NCI-H446 (cell line): Measurements from ENCODE around the gene HIRIP3.
"Not testable (repeated sequence)": the region's sequence is repeated elsewhere in the genome, so short reads cannot be mapped to it uniquely, and the experiment has no call there.

ENCODE experiments used
- DNase-seq, 2 experiments: peaks; one replicate each; lab custom pipeline; 2025; lab: John Stamatoyannopoulos, UW

Gene HIRIP3, protein sequence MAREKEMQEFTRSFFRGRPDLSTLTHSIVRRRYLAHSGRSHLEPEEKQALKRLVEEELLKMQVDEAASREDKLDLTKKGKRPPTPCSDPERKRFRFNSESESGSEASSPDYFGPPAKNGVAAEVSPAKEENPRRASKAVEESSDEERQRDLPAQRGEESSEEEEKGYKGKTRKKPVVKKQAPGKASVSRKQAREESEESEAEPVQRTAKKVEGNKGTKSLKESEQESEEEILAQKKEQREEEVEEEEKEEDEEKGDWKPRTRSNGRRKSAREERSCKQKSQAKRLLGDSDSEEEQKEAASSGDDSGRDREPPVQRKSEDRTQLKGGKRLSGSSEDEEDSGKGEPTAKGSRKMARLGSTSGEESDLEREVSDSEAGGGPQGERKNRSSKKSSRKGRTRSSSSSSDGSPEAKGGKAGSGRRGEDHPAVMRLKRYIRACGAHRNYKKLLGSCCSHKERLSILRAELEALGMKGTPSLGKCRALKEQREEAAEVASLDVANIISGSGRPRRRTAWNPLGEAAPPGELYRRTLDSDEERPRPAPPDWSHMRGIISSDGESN

DNA sequence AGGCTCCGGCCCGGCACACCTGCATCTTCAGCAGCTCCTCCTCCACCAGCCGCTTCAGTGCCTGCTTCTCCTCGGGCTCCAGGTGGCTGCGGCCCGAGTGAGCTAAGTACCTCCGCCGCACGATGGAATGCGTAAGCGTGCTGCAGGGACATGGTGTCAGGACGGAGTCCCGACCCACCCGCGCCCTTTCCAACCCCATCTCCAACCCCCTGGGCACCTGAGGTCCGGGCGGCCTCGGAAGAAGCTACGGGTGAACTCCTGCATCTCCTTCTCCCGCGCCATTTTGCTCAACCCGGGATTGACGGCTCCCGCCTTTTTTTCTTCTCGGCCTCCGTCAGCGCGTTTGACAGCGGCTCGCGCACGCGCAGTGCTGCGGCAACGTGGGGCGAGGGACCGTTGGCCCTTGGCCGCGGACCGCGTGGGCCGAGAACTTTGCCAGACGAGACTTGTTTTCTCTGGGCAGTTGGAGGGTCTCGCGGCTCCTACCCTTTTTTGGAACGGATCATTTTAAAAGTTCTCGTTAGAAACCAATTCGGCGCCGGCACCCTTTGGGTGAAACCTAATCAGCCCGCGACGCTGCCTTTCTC is at the start of gene HIRIP3:
Gene HIRIP3, minus strand, starts transcription at position 294 of the 587 bp plus-strand sequence. Its CDS starts 12 bp downstream, at position 282.
- DNase-seq: peak; percentile 67 to 95

DNA sequence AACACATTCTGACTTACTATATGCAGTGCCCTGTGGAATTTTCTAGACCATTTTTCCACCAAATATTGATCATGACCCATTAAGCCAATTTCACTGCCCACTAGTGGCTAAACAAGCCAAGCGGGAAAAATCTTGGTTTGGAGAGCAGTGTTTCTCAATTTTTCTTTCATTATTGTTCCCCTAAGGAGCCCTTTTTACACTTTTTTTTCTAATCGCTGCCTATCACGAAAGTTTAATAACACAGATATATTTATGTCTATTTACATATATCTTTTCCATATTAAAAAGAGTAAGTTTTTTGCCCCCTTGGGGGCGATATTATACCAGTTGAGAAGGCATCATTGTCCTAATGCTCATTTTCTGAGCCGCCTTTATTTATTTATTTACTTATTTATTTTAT is 46.4 kb upstream of the HIRIP3 start:
- DNase-seq: peak in 1 of 2 experiments; percentile 44

DNA sequence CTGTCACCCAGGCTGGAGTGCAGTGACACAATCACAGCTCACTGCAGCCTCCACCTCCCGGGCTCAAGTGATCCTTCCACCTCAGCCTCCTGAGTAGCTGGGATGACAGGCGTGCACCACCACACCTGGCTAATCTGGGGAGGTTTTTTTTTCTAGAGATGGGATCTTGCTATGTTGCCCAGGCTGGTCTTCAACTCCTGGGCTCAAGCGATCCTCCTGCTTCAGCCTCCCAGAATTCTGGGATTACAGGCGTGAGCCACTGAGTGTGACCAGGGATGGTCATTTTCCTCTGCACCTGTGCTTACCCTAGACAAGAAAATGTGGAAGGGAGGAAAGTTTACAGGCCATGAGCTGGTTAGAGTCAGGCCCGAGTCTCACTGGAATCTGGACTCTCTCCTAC is 45.3 kb upstream of the HIRIP3 start:
- DNase-seq: not testable (repeated sequence)

DNA sequence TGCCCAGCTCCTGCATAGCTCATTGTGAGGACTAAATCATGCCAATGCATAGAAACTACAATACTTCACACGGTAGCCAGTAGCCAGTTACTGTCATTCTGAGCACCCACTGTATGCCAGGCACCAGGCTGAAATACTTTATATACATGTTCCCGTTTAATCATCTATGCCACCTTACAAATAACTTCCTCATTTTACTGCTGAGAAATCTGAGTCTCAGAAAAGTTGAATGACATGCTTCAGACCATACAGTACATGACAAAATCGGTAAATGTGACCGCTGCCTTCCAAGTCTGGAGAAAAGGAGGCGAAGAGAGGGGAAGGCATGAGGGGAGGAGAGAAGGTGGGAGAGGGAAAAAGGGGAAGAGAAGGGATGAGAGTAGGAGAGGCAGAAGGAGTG is 44.8 kb upstream of the HIRIP3 start:
- DNase-seq: no peak

DNA sequence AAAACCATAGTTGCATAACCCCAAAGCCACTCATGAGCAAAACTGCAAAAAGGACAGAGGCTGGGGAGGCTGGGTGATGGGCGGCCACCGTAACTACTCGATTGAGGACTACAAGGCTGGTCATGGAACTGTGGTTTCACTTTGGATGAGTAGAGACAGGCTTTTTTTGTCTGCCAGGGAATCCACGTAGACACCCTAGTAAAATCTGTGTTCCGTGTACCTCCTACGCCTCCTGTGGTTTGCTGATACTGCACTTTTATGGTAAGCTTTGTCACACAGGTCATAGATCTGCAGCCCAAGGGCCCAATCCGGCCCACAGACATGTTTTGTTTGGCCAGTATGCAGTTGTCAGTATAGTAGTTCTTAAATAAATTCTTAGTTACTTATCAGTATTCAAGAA is 37.9 kb upstream of the HIRIP3 start:
- DNase-seq: no peak

DNA sequence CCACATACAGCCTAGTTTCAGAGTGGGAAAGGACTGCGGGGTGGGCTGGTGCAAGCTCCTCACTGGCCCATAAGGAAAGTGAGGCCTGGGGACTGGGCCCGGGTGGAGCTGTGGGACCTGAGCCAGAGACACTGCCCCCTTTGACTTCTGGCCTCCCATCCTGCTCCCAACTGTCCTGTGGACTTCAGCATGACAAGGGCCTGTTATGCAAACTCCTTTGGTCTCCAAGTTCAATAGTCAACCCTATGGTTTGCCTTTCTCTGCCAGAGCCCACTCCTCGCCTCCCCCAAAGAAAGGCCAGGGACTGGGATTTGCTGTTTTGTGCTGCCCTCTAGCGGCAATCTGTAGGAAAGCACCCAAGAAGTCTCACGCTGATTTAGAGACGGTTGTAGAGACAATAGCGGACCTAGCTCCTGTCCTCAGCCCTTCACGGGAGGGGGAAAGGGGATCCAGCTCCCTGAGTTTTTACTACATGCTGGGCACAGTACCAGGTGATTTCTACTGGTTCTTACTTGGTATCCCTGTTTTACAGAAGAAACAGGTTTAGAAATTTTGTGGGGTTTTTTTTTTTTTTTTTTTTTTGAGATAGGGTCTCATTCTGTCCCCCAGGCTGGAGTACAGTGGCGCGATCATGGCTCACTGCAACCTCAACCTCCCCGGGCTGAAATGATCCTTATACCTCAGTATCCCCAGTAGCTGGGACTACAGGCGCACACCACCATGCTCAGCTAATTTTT is 36.8 kb upstream of the HIRIP3 start:
- DNase-seq: peak; percentile 74 to 87

DNA sequence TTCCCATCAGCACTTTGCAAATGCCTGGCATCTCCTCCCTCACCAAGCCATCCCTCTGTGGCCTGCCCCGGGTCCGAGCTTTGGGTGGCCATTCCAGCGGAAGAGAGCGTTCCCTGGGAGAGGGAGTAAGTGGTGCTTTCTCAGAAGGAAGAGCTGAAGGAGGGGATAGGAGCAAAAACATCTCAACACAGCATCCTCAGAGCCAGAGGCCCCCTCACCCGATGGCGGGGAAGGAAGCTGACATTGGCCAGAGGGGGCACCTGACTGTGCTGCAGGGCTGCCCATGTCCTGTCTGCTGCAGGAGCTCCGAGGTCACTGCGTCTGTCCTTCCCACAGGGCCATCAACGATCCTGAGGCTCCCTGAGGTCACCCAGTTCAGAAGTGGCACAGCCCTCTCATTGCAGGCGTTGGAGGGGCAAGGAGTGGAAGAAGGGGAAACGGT is 36.1 kb upstream of the HIRIP3 start:
- no peak for DNase-seq

DNA sequence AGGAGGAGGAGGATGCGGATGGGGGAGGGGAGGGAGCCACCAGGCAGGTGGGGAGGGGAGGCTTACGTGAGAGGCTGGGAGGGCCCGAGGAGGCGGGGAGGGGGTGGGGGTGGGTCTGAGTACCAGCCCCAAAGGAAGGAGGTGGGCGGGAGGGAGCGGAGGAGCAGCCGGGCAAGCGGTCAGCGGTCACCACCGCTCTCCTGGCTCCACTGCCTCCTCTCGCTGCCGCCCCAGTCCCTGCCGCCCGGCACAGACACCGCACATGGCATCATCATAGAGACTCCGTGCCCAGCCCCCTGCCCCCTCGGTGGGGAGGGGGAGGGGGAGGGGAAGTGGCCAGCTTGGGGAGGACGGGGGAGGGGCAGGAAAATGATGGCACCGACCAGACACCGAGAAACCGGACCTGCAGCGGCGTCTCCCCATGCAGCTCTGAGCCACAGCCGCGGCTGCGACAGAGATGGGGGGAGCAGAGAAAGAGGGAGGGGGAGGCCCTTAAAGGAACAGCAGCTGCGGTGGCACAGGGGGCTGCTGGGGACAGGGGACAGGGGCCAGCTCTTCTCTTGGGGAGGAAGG is 35.5 kb upstream of the HIRIP3 start, which contains the start of gene TLCD3B:
Gene TLCD3B, minus strand, starts transcription at position 431 of the 573 bp plus-strand sequence. CDS start 744 bp downstream, outside the sequence.
- no peak for DNase-seq

DNA sequence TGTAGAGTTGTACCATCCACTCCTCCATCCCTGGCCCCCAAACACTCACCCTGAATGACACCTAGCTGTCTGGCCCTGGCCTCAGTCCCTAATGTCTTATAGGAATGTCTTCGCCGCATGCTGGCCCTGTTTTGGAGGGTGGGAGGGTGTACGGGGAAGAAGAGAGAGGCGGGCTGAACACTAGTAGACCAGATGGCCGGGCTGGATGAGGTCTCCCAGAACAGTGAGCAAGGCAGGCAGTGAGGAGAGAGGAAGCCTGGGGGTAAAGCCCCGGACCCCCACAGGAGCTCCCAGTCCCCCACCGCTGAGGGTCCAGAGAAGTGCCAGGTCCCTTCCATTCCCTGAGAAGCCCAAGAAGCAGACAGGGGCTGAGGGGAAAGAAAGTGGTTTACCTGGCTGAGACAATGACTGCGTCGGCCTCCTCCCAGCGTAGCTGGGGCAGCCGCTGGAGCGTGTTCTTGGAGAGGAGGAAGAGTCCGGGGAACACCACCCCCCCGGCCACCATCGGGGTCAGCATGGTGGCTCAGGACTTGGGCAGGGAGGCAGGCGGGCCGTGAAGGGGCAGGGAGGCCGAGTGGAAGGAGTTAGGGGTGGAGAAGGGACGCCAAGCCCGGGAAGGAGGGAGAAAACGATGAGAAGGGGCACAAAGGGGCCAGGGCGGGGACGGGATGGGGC is 34.7 kb upstream of the HIRIP3 start:
- peak in 1 of 2 experiments; percentile 25 for DNase-seq

DNA sequence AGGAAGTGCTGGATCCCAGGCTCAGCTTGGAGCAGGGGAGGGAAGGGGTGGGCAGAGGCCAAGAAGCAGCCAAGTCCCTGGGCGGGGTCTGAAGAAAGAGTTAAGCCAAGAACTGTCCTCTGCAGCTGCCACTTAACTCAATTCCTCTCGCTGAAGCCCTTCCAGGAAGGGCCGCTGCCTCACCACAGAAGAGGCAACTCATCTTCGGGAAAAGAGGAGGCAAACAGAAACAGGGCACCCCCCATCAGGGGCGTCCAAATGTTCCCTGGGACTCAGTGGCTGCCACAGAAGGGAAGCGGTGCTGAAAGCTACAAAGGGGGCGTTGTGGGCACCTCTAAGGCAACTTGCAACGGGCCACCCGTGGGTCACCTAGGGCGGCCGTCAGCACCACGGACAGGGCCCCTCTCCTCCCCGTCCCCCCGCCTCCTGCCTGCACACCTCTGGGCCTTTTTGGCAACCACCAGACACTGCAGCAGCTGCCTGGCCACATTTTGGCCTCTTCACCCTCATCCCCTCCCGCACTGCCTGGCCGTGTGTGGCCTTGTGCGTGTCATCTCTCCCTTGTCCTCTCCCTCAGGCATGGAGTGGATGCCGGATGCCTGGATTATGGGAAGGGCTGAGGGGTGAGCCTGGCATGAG is 33.1 kb upstream of the HIRIP3 start:
- peak in 1 of 2 experiments; percentile 39 for DNase-seq

DNA sequence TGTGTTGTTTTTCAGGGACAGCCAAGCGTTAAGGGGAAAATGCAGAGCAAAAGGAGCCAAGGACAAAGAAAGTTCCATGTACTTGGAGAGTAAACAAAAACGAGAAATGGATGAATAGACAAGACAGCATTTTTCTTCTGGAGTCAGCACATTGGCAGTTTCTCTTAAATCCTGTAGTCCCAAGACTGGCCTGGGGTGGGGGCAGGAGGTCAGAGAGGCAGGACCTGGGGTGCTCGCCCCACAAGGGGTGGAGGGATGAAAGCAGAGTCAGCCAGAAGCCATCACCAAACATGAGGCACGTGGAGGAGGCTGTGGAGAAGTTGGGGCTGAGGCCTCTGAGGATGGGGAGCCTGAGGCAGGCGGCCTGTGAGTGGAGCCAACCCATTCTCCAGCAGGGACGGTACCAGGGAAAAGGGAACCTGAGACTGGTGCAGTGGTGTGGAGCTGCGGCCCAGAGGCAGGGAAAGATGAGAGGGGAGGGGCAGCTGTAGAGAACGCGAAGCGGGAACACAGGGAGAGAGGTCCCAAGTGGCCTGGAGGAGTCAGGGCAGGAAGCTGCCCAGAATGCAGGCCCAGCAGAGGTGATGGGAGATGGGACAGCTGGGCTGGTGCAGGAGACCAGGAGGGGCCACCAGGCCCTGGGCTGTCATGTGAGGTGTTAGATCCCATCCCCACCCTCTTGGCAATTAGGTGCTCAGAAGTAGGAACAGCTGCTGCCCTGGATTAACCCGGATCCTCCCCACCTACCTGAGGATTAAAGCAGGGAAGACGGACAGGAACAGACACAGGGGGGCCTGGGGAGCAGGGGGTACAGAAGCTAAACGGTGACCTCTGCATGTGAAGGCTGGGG is 32.4 kb upstream of the HIRIP3 start:
- DNase-seq: no peak

DNA sequence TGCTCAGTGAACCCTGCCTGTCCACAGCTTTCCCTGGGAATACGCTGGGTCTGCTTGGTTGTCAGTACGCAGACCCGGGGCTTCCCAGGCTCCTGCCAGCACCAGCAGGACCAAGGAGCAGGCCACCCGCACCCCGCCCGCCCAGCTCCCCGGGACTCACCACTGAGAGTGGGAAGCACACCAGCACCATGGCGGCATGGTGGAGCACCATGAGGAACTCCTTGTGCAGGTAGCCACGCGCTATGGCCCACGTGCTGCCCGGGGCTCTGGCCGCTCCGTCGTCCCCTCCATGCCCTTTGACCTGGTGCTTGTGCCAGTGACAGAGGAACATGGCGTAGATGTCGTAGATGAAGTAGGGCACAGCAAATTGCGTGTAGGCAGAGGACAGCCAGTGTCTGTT is 31.0 kb upstream of the HIRIP3 start:
- no peak for DNase-seq

DNA sequence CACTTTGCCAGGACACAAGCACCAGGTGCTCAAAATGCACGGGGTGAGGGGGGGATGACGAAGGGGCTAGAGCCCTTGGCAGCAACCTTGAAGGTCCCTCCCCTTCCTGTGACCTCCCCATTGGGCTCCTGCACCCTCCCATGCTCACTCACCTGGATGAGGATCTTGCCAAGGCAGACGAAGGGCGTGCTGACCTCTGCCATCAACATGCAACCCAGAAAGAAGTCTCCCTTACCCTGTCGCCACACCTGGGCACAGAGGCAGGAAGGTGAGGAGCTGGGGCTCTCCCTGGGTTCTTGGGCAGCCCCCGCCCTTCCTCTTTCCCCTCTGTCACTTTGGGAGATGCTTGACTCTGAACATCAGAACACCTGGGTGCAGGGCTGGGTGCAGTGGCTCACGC is 30.2 kb upstream of the HIRIP3 start:
- no peak for DNase-seq

DNA sequence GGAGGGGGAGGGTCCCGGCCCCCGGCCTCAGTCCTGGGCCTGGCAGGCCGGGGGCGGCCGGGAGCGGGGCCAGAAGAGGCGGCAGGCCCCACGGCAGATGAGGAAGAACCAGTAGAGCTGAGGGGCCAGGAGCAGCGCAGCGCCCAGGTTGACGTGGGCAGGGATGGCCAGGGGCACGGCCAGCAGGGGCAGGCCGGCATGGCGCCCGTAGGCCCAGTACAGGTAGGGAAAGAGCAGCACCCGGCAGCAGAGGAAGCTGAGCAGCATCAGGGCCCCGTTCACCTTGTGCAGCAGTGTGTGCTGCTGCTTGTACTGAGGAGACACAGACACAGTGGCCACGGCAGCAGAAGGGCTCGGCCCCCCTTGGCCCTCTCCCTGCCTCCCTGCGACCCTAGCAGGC is 29.7 kb upstream of the HIRIP3 start:
- DNase-seq: no peak

DNA sequence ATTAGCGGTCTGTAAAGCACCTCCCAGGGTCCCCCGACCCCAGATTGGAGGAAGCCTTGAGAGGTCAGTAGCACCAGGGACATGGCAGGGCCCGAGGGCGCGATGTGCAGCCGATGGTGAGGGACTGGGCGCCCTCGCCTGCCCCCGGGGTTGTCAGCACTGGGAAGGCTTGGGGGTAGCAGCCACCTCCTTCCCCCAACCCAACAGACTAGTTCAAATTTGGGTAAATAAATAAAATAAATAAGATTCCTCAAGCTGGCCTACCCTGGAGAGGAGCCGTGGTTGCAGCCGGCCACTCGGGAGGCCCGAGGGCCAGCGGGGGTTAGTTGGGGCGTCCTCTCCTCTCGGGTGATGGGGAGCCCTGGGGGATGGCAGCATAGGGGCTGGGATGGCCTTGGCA is 29.0 kb upstream of the HIRIP3 start:
- DNase-seq: no peak

DNA sequence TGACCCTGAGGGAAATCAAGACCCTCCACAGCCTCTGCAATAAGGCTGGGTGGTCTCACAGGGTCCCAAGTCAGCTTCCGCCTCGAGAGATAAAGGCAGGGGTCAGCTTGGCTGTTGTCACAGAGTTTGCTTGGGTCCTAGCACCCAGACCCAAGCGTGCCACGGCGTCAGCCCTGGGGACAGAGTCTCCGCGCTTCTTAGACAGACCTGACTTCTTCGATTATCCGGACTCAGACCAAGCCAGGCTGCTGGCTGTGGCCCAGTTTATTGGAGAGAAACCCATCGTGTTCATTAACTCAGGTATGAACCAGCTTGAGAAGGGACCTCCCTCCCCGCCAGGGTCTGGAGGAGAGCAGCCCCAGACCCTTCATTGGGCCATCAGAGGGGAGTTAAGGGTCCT is 28.2 kb upstream of the HIRIP3 start:
- DNase-seq: no peak

DNA sequence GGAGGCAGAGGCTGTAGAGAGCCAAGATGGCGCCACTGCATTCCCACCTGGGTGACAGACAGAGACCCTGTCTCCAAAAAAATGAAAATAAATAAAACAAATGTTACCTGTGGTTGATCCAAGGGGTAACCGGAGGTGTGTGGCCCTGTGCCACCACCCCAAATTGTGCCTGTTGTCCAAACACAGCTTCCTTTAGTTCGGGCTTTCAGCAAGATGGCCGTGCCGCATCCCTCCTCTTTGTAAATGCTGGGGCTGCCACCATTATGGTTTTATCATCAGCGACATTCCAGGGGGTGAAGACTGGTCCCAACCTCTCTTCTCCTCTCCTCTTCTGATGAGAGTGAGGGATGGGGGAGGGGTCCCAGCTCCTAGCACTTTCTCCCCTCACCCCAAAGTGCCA is 27.5 kb upstream of the HIRIP3 start, which contains the start of gene C16orf92:
Gene C16orf92, plus strand, starts transcription at position 312 of the 400 bp plus-strand sequence. CDS start 143 bp downstream, outside the sequence.
- DNase-seq: no peak

DNA sequence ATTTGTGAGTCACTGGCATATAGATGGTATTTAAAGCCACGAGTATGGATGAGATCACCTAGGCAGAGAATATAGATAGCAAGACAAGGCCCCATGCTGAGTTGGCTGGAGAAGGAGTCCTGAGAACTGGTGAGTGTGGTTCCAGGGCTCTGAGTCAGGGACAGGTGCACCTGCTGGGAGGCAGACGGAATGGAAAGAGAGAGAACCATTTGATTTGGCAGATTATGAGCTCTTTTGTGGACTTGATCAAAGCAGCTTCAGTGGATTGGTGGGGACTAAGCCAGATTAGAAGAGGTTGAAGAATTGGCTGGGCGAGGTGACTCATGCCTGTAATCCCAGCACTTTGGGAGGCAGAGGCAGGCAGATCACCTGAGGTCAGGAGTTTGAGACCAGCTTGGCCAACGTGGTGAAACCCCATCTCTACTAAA is 23.3 kb upstream of the HIRIP3 start:
- DNase-seq: no peak

DNA sequence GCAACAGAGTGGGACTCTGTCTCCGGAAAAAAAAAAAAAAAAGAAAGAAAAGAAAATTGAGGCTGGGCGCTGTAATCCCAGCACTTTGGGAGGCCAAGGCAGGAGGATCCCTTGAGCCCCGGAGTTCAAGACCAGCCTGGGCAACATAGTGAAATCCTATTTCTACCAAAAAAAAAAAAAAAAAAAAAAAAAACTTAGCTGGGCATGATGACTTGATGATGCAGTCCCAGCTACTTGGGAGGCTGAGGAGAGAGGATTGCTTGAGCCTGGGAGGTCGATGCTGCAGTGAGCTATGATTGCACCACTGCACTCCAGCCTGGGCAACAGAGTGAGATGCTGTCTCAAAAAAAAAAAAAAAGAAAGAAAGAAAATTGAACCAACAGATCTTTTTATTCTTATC is 22.5 kb upstream of the HIRIP3 start:
- DNase-seq: not testable (repeated sequence)

DNA sequence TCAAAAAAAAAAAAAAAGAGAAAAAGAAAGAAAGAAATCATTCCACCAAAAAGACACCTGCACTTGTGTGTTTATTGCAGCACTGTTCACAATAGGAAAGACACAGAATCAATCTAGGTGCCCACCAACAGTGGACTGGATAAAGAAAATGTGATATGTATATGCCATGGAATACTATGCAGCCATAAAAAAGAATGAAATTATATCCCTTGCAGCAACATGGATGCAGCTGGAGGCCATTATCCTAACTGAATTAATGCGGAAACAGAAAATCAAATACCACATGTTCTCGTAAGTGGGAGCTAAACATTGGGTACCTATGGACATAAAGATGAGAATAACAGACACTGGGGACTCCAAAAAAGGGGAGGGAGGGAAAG is 21.9 kb upstream of the HIRIP3 start:
- DNase-seq: no peak
